ENCODE results near the gene CCDC33.

CCDC33 gene

DNA sequence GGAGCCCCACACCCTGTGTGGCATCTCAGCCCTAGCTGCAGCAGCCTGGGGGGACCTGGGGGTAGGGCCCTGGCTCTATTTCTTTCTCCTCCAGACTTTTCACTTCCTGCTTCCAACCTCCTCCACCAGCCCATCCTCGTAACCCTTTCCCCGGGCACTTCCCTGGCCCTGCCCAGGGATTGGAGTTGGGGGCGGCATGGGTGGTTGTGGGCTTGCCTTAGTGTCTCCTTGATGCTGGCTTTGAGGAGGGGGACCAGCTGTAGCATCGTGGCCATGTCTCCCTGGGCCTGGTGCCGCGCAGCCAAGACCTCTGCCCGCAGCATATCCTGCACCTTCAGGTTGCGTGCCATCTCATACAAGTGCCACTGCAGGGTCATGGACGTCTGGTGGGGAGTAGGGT, 103.2 kb downstream of the CCDC33 start:
- no peak overlapping the region for H3K4me3 ChIP-seq (ENCODE audit: control insufficient read depth, low read depth, low read length)
- no peak for DNase-seq (ENCODE audit: low read depth)
- TF ChIP-seq, protein P1, sequence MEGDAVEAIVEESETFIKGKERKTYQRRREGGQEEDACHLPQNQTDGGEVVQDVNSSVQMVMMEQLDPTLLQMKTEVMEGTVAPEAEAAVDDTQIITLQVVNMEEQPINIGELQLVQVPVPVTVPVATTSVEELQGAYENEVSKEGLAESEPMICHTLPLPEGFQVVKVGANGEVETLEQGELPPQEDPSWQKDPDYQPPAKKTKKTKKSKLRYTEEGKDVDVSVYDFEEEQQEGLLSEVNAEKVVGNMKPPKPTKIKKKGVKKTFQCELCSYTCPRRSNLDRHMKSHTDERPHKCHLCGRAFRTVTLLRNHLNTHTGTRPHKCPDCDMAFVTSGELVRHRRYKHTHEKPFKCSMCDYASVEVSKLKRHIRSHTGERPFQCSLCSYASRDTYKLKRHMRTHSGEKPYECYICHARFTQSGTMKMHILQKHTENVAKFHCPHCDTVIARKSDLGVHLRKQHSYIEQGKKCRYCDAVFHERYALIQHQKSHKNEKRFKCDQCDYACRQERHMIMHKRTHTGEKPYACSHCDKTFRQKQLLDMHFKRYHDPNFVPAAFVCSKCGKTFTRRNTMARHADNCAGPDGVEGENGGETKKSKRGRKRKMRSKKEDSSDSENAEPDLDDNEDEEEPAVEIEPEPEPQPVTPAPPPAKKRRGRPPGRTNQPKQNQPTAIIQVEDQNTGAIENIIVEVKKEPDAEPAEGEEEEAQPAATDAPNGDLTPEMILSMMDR (IDR thresholded peaks at IDR 0.05; ENCODE audit: control insufficient read depth, insufficient read depth, low read depth, low read length, missing control alignments), result no peak

DNA sequence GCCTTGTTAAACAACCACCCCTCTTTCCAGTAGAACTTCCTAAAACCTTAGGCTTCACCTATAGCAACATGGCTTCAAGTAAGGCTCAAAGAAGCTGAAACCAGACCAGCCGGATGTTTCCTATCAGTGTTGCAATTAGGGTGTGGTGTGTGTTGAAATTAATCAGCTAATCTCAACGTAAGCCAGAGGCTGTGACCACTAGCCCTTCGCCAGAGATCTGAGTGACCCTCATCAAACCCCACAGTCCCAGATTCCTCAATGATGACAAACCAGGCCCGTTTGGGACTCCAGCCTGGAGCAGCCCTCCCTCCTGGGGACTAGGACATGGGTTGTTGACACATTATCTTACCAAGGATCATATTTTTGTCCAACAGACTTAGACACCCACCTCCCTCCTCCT, 104.0 kb downstream of the CCDC33 start:
- TF ChIP-seq, protein P1 (IDR thresholded peaks at IDR 0.05; ENCODE audit: control insufficient read depth, insufficient read depth, low read depth, low read length, missing control alignments), result no peak
- no peak for DNase-seq (ENCODE audit: low read depth)
- H3K4me3 ChIP-seq (ENCODE audit: control insufficient read depth, low read depth, low read length), result no peak overlapping the region

DNA sequence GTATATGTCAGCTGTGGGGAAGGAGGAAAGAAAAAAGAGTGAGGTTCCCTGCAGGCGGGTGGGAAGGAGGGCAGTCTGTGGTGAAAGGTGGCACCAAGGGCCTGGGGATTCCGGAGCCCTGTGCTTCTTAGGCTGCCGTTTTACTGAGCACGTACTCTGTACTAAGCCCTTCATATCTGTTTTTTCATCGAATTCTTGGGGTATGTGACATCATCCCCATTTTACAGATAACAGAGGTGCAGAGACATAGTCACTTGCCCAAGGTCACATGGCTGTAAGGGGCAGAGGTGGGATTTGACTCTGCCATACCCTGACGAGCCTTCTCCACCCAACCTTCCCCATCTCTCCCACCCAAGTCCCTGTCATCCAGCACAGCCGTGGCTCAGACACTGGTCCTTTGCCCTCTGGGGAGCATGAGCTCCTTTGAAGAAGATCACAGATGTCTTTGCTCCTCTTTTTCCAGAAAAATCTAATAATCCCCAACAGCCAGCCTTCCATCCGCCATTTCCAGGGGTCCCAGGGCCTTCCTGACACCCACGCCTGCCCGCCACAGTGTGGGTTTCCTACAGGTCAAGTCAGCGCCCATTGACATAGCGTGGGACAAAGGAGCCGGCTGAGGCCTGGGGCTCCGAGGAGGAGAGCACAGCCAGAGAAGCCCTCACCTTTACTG, 107.1 kb downstream of the CCDC33 start:
- TF ChIP-seq, protein P1 (IDR thresholded peaks at IDR 0.05; ENCODE audit: control insufficient read depth, insufficient read depth, low read depth, low read length, missing control alignments), result no peak
- no peak for DNase-seq (ENCODE audit: low read depth)

DNA sequence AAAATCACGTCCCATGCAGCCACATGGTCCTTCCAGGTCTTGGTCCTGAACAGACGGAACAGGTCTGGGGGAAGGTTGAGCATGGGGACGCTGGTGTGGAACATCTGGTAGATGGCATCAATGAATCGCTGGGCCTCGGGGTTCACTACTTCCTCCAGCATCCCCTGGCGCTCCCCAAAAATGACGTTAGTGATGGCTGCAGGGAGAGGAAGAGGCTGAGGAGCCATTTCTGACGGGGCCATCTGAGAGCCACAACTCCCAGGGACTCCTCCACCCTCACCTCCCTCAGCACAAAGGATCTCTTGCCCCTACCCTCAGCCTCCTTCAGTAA, 107.6 kb downstream of the CCDC33 start:
- TF ChIP-seq, protein P1 (IDR thresholded peaks at IDR 0.05; ENCODE audit: control insufficient read depth, insufficient read depth, low read depth, low read length, missing control alignments), result no peak
- H3K4me3 ChIP-seq (ENCODE audit: control insufficient read depth, low read depth, low read length), result no peak overlapping the region
- no peak for DNase-seq (ENCODE audit: low read depth)

More for the DNA sequence above, 107.1 kb downstream of the CCDC33 start:
- H3K4me3 ChIP-seq (ENCODE audit: control insufficient read depth, low read depth, low read length), result no peak overlapping the region

DNA sequence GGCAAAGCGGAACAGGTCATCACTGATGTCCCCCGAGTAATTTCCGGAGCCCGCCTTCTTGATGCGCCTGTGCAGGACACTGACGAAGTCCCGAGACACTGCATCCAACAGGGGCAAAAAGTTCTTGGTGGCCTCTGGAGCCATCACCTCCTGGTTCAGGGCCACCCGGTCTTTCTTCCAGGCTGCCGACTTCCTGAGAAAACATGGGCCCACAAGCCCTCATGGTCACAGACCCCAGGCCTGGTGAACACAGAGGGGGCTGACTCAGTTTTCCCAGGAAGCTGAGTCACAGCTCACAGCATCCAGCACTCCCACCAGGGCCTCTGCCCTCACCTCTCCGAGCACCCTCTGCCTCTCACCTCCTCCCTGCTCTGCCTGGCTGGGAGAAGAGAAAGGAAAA, 108.9 kb downstream of the CCDC33 start:
- TF ChIP-seq, protein P1 (IDR thresholded peaks at IDR 0.05; ENCODE audit: control insufficient read depth, insufficient read depth, low read depth, low read length, missing control alignments), result no peak
- H3K4me3 ChIP-seq (ENCODE audit: control insufficient read depth, low read depth, low read length), result no peak overlapping the region
- DNase-seq (ENCODE audit: low read depth), result no peak

DNA sequence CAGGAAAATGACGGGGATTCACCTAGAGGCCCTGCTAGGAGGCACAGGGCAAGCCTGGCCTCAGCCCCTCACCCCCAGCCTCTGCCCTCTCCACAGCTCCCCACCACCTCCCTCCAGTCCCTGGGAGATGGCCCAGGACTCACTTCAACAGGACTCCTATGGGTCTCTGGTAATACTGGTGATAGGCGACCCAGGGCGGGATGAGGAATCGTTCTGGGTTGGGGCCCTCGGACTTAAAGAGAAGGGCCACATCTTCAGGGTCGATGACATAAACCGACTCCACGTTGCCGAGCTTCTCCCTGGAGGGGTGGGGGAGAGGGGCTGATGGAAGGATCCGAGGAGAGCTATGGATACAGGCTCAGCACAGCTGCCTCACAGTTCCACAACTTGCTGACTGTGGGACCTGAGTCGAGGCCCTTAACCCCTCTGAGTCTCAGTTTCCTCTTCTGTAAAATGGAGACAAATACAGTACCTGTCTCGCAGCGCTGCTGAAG, 111.7 kb downstream of the CCDC33 start:
- DNase-seq (ENCODE audit: low read depth), result no peak
- TF ChIP-seq, protein P1 (IDR thresholded peaks at IDR 0.05; ENCODE audit: control insufficient read depth, insufficient read depth, low read depth, low read length, missing control alignments), result no peak
- no peak overlapping the region for H3K4me3 ChIP-seq (ENCODE audit: control insufficient read depth, low read depth, low read length)
